IPS DF 4.7 (cell line): Measurements from ENCODE around the gene SLC27A5.
"Not testable (repeated sequence)": the region's sequence is repeated elsewhere in the genome, so short reads cannot be mapped to it uniquely, and the experiment has no call there.

ENCODE experiments used
- DNase-seq: peaks from one replicate; pipeline ENCODE4 v3.0.0-alpha.2; 2013; ENCODE audit warnings: low spot score; ENCODE audit errors: extremely low read depth

The SLC27A5 gene

DNA sequence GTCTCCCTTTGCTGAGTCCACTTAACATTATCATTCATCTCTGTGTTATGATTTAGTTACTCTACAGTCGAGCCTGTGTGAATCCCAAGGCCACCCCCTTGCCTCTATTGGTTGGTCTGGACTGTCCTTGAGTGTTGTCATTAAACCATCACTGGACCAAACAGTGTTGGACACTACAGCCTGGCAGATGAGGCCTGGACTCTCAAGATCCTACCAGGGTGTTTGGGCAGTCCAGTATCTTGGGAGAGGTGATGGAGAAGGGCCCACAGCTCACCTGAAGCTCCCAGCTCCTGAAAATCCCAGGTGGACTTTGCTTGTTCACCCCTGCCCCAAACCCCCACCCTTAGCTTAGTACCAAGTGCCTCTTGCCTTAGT is 39.3 kb upstream of the SLC27A5 start:
- no peak for DNase-seq

DNA sequence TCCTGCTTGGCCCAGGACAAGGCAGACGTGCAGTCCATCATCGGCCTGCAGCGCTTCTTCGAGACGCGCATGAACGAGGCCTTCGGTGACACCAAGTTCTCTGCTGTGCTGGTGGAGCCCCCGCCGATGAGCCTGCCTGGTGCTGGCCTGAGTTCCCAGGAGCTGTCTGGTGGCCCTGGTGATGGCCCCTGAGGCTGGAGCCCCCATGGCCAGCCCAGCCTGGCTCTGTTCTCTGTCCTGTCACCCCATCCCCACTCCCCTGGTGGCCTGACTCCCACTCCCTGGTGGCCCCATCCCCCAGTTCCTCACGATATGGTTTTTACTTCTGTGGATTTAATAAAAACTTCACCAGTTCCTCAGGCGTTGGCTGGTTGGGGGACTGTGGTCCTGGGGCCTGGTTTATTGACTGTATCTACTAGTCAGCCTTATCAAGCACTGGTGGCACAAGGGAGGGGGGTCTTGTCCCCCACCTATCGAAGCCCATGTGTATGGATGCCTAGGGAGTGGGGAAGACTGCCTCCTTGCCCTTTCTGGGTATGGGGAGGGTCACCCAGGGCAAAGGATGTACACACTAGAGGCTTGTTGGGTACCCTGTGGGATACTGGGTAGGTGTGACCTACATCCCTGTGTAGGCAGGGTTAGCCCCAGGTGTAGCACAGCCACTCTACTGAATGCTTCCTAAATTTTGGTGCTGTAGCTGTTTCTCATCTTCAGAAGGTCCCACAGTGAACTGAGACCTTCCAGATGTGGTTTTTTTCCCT is 38.8 kb upstream of the SLC27A5 start:
- DNase-seq: no peak

DNA sequence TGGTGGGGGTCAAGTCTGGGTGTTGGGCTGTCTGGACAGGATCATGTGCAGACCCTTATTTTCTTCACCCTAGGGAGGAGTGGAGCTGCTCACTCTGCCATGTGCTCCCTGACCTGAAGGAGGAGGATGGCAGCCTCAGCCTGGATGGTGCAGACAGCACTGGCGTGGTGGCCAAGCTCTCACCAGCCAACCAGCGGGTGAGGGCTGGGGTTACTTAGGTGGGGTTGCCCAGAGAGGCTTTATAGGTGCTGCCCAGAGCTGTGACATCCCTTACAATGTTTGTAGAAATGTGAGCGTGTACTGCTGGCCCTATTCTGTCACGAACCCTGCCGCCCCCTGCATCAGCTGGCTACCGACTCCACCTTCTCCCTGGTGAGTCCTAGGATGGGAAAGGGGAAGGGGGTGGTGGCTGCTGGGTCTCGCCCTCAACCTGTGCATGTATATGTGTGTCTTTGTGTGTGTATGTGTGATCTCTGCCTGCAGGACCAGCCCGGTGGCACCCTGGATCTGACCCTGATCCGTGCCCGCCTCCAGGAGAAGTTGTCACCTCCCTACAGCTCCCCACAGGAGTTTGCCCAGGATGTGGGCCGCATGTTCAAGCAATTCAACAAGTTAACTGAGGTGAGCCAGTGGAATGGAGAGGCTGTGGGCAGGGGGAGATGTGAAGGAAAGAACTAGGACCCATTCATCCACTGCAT is 38.0 kb upstream of the SLC27A5 start:
- DNase-seq: no peak

- DNase-seq: no peak
Measured at GRCh38 chr19:58548859-58549663, 37.3 kb upstream of the SLC27A5 start.

- no peak for DNase-seq
Measured at GRCh38 chr19:58547323-58548312, 35.8 kb upstream of the SLC27A5 start.

DNA sequence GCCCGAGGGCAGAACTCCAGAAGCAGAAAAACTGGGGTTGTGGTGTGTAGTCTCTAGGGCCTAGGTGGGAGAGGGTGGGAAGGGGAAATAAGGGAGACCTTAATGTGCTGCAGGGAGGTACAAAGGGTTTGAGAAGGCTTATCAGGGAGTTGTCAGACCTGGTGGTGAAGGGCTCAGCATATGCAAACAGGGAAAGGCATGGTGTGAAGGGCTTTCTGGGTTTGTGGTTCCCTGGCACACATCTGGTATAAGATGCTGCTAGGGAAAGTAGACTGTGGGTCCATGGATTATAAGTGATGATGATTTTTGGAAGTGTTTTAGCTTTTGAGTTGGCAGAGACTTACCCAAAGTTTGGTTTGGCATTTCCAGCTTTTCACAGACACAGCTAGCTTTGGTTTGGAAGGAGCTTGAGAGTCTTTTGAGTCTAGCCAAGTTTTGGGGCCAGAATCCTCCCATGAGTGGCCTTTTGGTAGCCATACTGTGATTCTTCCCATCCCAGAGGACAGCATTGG is 34.3 kb upstream of the SLC27A5 start:
- no peak for DNase-seq

DNA sequence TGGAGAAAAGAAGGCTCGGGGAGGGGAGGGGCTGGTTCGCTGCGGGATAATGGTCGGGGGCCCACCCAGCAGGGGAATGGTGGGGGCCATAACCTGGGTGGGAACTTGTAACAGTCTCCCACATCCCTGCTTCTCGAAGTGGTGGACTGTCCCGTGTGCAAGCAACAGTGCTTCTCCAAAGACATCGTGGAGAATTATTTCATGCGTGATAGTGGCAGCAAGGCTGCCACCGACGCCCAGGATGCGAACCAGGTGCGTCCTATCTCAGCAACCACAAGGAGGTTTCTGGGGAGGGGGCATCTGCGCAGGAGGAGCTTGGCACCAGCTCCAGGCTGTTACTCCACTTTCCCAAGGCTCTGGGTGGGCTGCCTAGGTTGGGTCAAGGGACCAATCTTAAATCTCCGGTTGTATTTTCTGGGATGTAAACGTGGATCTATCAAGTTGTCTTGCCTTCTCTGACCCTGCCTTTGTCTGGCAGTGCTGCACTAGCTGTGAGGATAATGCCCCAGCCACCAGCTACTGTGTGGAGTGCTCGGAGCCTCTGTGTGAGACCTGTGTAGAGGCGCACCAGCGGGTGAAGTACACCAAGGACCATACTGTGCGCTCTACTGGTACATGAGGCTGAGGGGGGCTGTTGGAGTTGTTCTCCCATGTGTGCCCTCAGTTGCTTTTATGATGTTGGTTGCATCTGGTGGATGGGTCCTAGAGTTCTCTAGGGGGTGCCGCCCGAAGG is 33.7 kb upstream of the SLC27A5 start:
- no peak for DNase-seq

DNA sequence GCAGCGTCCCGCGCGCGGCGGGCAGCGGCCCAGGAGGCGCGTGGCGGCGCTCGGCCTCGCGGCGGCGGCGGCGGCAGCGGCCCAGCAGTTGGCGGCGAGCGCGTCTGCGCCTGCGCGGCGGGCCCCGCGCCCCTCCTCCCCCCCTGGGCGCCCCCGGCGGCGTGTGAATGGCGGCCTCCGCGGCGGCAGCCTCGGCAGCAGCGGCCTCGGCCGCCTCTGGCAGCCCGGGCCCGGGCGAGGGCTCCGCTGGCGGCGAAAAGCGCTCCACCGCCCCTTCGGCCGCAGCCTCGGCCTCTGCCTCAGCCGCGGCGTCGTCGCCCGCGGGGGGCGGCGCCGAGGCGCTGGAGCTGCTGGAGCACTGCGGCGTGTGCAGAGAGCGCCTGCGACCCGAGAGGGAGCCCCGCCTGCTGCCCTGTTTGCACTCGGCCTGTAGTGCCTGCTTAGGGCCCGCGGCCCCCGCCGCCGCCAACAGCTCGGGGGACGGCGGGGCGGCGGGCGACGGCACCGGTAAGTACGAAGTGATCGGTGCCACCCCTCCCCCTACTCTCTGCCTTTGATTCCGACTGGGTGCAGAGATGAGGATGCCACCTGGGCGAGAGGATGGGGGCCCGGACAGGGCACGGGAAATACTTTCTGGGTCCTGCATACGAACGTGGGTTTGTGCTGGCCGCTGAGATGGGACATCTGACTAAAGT is 32.9 kb upstream of the SLC27A5 start:
- DNase-seq: no peak

DNA sequence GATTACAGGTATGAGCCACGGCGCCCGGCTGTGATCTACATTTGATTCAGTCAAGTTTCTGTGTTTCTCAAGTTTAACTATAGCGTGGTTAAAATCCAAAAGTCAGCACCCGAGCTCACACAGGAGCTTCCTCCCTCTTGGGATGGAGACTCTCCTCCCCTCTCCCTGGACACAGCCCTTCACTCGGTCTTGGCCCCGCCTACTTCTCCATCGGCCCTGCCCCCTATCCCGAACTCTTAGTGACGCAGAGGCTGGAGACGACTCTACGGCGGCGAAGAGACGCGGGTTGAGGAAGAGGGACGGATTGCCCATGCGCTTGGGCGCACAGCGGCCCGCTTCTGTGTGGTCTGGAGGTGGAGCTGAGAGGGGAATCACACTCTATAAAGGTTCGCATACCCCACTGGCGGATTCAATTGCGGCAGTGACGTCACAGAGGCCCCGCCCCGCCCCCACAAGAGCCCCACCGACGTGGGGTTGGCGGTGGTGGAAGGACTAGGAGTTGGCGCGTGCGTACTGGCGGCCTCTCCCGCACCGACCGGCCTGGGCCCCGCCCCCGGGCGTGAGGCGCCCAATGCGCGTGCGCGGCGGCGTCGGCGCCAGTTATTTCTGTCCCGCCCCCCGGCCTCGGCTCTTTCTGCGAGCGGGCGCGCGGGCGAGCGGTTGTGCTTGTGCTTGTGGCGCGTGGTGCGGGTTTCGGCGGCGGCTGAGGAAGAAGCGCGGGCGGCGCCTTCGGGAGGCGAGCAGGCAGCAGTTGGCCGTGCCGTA is 32.2 kb upstream of the SLC27A5 start, which contains the start of gene TRIM28:
Gene TRIM28 (plus strand): TSS at position 239 of the 765 bp plus-strand sequence. CDS start 694 bp downstream, outside the sequence.
- DNase-seq: no peak

DNA sequence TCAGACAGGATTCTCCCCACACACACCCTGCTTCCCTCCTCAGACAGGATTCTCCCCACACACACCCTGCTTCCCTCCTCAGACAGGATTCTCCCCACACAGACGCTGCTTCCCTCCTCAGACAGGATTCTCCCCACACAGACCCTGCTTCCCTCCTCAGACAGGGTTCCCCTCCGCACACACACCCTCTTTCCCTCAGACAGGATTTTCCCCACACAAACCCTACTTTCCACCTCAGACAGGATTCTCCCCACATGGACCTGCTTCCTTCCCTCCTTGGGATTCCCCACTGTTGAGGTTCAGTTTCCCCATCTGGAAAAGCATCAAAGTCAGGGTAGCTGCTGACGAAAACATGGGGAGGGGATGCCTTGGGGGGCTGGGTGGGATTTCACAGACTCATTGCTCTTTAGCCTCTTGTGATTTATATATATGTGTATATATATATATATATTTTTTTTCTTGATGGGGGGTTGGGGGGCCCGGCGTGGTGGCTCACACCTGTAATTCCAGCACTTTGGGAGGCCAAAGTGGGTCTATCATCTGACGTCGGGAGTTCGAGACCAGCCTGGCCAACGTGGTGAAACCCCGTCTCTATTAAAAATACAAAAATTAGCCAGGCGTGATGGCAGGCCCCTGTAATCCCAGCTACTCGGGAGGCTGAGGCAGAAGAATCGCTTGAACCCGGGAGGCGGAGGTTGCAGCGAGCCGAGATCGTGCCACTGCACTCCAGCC is 31.0 kb upstream of the SLC27A5 start:
- not testable (repeated sequence) for DNase-seq

GRCh38 chr19:58539169-58539559 is 27.4 kb upstream of the SLC27A5 start:
- not testable (repeated sequence) for DNase-seq

GRCh38 chr19:58538257-58539168 is 26.7 kb upstream of the SLC27A5 start:
- no peak for DNase-seq

DNA sequence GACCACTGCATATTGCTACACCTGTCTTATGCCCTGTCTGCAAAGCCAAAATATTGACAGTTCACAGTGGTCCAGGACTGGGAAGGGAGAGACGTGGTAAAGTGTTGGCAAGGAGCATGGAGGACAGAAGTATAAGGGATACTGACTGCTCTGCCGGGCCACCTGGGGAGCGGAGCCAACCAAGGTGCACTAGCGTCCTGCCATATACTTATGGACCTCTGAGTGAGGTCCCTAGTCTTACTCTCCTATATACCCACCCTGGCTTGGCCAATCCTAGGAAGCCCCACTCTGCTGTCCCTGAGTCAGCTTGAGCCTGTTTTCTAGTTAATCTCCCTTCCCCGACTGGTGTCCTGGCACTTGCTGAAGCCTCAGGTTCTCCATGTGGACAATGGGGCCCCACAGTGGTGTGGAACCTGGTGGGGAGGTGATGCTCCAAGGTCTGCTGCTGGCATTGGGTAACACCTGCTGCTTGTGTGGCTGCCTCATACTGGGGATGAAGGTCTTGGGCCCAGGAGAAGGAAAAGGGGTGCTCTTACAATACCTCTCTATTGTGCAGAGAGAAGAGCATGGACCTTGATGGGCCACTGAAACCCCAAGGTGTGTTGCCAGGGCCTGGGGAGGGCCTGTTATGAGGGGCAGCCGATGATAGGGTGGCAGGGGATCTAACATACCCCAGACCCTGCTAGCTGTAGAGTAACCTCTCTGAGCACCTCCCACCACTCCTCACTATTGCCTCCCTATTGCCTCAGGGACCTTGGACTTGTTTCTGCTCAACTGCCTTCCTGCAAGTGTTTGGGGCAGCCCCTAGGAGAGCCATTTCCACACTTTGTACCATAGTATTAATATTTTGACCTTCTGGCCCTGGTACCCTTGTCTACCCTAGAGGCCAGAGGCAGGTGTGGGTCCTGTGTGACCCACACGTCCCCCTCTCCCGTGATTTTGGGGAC is 25.3 kb upstream of the SLC27A5 start:
- no peak for DNase-seq

DNA sequence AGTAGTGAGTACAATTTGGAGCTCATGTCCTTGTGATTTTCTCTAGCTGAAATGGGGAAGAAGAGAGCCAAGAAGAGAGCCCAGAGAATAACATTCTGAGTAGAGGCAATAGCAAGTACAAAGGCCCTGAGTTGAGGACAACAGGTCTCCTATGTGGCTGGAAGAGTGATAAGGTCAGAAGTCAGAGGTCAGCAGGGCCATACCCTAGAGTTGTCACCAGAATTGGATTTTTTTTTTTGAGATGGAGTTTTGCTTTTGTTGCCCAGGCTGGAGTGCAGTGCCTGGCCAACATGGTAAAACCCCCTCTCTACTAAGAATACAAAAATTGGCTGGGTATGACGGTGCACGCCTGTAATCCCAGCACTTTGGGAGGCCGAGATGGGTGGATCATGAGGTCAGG is 24.1 kb upstream of the SLC27A5 start:
- DNase-seq: no peak

- DNase-seq: no peak
Measured at GRCh38 chr19:58531034-58531840, 19.4 kb upstream of the SLC27A5 start.
